ENCODE data around the gene CD40. TPM values are rescaled to one million over a fixed set of nuclear protein-coding genes. Genes with fewer than 3 reads are reported as not detected.

The CD40 gene
- total and polyA plus RNA-seq, 10 of the 15 experiments (the other 5 are each of a cell fraction or from before 2014, with no cell fraction given), result 40.8 to 193 (median 89.5) TPM

Other genes with a start within 250 kb of the CD40 start
Only the 7 nearest of the 11 such genes appear.
- 9.2 and 10.6 TPM in 2 replicates for gene PLTP, start 206.2 kb upstream of the CD40 start, total RNA-seq (2014; rRNA removed)
- 4.0 and 4.1 TPM in 2 replicates for gene PLTP, start 206.2 kb upstream of the CD40 start, total RNA-seq (2014; rRNA removed; fragmentation: Illumina TruSeq; extraction: Trizol)
- 9.7 and 10.8 TPM in 2 replicates for gene PLTP, start 206.2 kb upstream of the CD40 start, total RNA-seq (2021)
- gene PLTP, start 206.2 kb upstream of the CD40 start, polyA plus RNA-seq (2011; rRNA removed), result 3.1 and 4.9 TPM in 2 replicates
- gene PLTP, start 206.2 kb upstream of the CD40 start, polyA plus RNA-seq (2014; fragmentation: Illumina TruSeq; extraction: Trizol), result 2.6 and 6.1 TPM in 2 replicates
- gene PLTP, start 206.2 kb upstream of the CD40 start, polyA plus RNA-seq (2014; fragmentation: Nextera tagmentation; extraction: Ambion mirVana), result 1 to 10 TPM; 1.6 TPM
- gene PLTP, start 206.2 kb upstream of the CD40 start, polyA plus RNA-seq (2014; rRNA removed), result 9.1 and 9.9 TPM in 2 replicates
- 10 to 100 TPM; 12.4 to 17.0 TPM for gene PLTP, start 206.2 kb upstream of the CD40 start, polyA plus RNA-seq (2016; fragmentation: Nextera tagmentation; extraction: Ambion mirVana)
- gene PCIF1, start 183.6 kb upstream of the CD40 start, total RNA-seq (2014; rRNA removed), result 13.8 and 14.3 TPM in 2 replicates
- 7.7 and 9.9 TPM in 2 replicates for gene PCIF1, start 183.6 kb upstream of the CD40 start, total RNA-seq (2014; rRNA removed; fragmentation: Illumina TruSeq; extraction: Trizol)
- gene PCIF1, start 183.6 kb upstream of the CD40 start, total RNA-seq (2021), result 29.2 and 29.9 TPM in 2 replicates
- gene PCIF1, start 183.6 kb upstream of the CD40 start, polyA plus RNA-seq (2011; rRNA removed), result 9.6 and 13.3 TPM in 2 replicates
- gene PCIF1, start 183.6 kb upstream of the CD40 start, polyA plus RNA-seq (2014; fragmentation: Illumina TruSeq; extraction: Trizol), result 13.4 and 23.4 TPM in 2 replicates
- 10 to 100 TPM in 1 of 2 experiments, 1 to 10 TPM in 1; 8.4 to 10.1 TPM for gene PCIF1, start 183.6 kb upstream of the CD40 start, polyA plus RNA-seq (2014; fragmentation: Nextera tagmentation; extraction: Ambion mirVana)
- 21.4 and 22.5 TPM in 2 replicates for gene PCIF1, start 183.6 kb upstream of the CD40 start, polyA plus RNA-seq (2014; rRNA removed)
- 10 to 100 TPM; 32.7 to 32.9 TPM for gene PCIF1, start 183.6 kb upstream of the CD40 start, polyA plus RNA-seq (2016; fragmentation: Nextera tagmentation; extraction: Ambion mirVana)
- gene ZNF335, start 146.1 kb upstream of the CD40 start, total RNA-seq (2014; rRNA removed), result 19.9 and 24.2 TPM in 2 replicates
- gene ZNF335, start 146.1 kb upstream of the CD40 start, total RNA-seq (2014; rRNA removed; fragmentation: Illumina TruSeq; extraction: Trizol), result 10.5 and 12.3 TPM in 2 replicates
- 25.0 and 30.1 TPM in 2 replicates for gene ZNF335, start 146.1 kb upstream of the CD40 start, total RNA-seq (2021)
- 5.0 and 11.4 TPM in 2 replicates for gene ZNF335, start 146.1 kb upstream of the CD40 start, polyA plus RNA-seq (2011; rRNA removed)
- gene ZNF335, start 146.1 kb upstream of the CD40 start, polyA plus RNA-seq (2014; fragmentation: Illumina TruSeq; extraction: Trizol), result 3.4 and 12.5 TPM in 2 replicates
- 1 to 10 TPM in 1 of 2 experiments, under 1 TPM in 1; 0.74 to 1.2 TPM for gene ZNF335, start 146.1 kb upstream of the CD40 start, polyA plus RNA-seq (2014; fragmentation: Nextera tagmentation; extraction: Ambion mirVana)
- 24.8 and 27.2 TPM in 2 replicates for gene ZNF335, start 146.1 kb upstream of the CD40 start, polyA plus RNA-seq (2014; rRNA removed)
- gene ZNF335, start 146.1 kb upstream of the CD40 start, polyA plus RNA-seq (2016; fragmentation: Nextera tagmentation; extraction: Ambion mirVana), result 10 to 100 TPM; 16.5 to 19.5 TPM
- gene MMP9, start 109.4 kb upstream of the CD40 start, total RNA-seq (2014; rRNA removed), result 0.06 and 0.49 TPM in 2 replicates
- 0.09 TPM in 1 of 2 replicates, not detected in the other for gene MMP9, start 109.4 kb upstream of the CD40 start, total RNA-seq (2014; rRNA removed; fragmentation: Illumina TruSeq; extraction: Trizol)
- 0.23 and 0.48 TPM in 2 replicates for gene MMP9, start 109.4 kb upstream of the CD40 start, total RNA-seq (2021)
- 0.20 and 0.34 TPM in 2 replicates for gene MMP9, start 109.4 kb upstream of the CD40 start, polyA plus RNA-seq (2011; rRNA removed)
- 0.10 TPM in 1 of 2 replicates, not detected in the other for gene MMP9, start 109.4 kb upstream of the CD40 start, polyA plus RNA-seq (2014; fragmentation: Illumina TruSeq; extraction: Trizol)
- under 1 TPM in 1 of 2 experiments, not detected in 1; 0.04 TPM for gene MMP9, start 109.4 kb upstream of the CD40 start, polyA plus RNA-seq (2014; fragmentation: Nextera tagmentation; extraction: Ambion mirVana)
- gene MMP9, start 109.4 kb upstream of the CD40 start, polyA plus RNA-seq (2014; rRNA removed), result 0.09 and 0.18 TPM in 2 replicates
- under 1 TPM; 0.09 to 0.20 TPM for gene MMP9, start 109.4 kb upstream of the CD40 start, polyA plus RNA-seq (2016; fragmentation: Nextera tagmentation; extraction: Ambion mirVana)
- gene SLC12A5, start 89.1 kb upstream of the CD40 start, total RNA-seq (2014; rRNA removed), result 0.05 and 0.34 TPM in 2 replicates
- 0.72 TPM in 1 of 2 replicates, not detected in the other for gene SLC12A5, start 89.1 kb upstream of the CD40 start, total RNA-seq (2014; rRNA removed; fragmentation: Illumina TruSeq; extraction: Trizol)
- 2.7 and 3.1 TPM in 2 replicates for gene SLC12A5, start 89.1 kb upstream of the CD40 start, total RNA-seq (2021)
- gene SLC12A5, start 89.1 kb upstream of the CD40 start, polyA plus RNA-seq (2011; rRNA removed), result 1.0 and 1.7 TPM in 2 replicates
- 1.9 TPM in 1 of 2 replicates, not detected in the other for gene SLC12A5, start 89.1 kb upstream of the CD40 start, polyA plus RNA-seq (2014; fragmentation: Illumina TruSeq; extraction: Trizol)
- under 1 TPM; 0.26 to 0.37 TPM for gene SLC12A5, start 89.1 kb upstream of the CD40 start, polyA plus RNA-seq (2014; fragmentation: Nextera tagmentation; extraction: Ambion mirVana)
- gene SLC12A5, start 89.1 kb upstream of the CD40 start, polyA plus RNA-seq (2014; rRNA removed), result 1.3 and 1.6 TPM in 2 replicates
- gene SLC12A5, start 89.1 kb upstream of the CD40 start, polyA plus RNA-seq (2016; fragmentation: Nextera tagmentation; extraction: Ambion mirVana), result 1 to 10 TPM; 1.0 to 1.7 TPM
- gene NCOA5, start 28.4 kb upstream of the CD40 start, total RNA-seq (2014; rRNA removed), result 28.9 and 31.8 TPM in 2 replicates
- 20.8 and 22.5 TPM in 2 replicates for gene NCOA5, start 28.4 kb upstream of the CD40 start, total RNA-seq (2014; rRNA removed; fragmentation: Illumina TruSeq; extraction: Trizol)
- gene NCOA5, start 28.4 kb upstream of the CD40 start, total RNA-seq (2021), result 30.3 and 35.0 TPM in 2 replicates
- 21.6 and 29.6 TPM in 2 replicates for gene NCOA5, start 28.4 kb upstream of the CD40 start, polyA plus RNA-seq (2011; rRNA removed)
- gene NCOA5, start 28.4 kb upstream of the CD40 start, polyA plus RNA-seq (2014; fragmentation: Illumina TruSeq; extraction: Trizol), result 38.1 and 39.0 TPM in 2 replicates
- gene NCOA5, start 28.4 kb upstream of the CD40 start, polyA plus RNA-seq (2014; fragmentation: Nextera tagmentation; extraction: Ambion mirVana), result 1 to 10 TPM; 7.7 to 8.8 TPM
- 29.8 and 30.2 TPM in 2 replicates for gene NCOA5, start 28.4 kb upstream of the CD40 start, polyA plus RNA-seq (2014; rRNA removed)
- gene NCOA5, start 28.4 kb upstream of the CD40 start, polyA plus RNA-seq (2016; fragmentation: Nextera tagmentation; extraction: Ambion mirVana), result 10 to 100 TPM; 30.5 to 35.3 TPM
- gene CDH22, start 190.2 kb downstream of the CD40 start, total RNA-seq (2014; rRNA removed), result not detected in 2 replicates
- not detected in 2 replicates for gene CDH22, start 190.2 kb downstream of the CD40 start, total RNA-seq (2014; rRNA removed; fragmentation: Illumina TruSeq; extraction: Trizol)
- not detected in 2 replicates for gene CDH22, start 190.2 kb downstream of the CD40 start, total RNA-seq (2021)
- gene CDH22, start 190.2 kb downstream of the CD40 start, polyA plus RNA-seq (2011; rRNA removed), result not detected in 2 replicates
- gene CDH22, start 190.2 kb downstream of the CD40 start, polyA plus RNA-seq (2014; fragmentation: Illumina TruSeq; extraction: Trizol), result not detected in 2 replicates
- not detected for gene CDH22, start 190.2 kb downstream of the CD40 start, polyA plus RNA-seq (2014; fragmentation: Nextera tagmentation; extraction: Ambion mirVana)
- gene CDH22, start 190.2 kb downstream of the CD40 start, polyA plus RNA-seq (2014; rRNA removed), result not detected in 2 replicates
- not detected for gene CDH22, start 190.2 kb downstream of the CD40 start, polyA plus RNA-seq (2016; fragmentation: Nextera tagmentation; extraction: Ambion mirVana)

All from GM12878 (cell line).